Left colon (tissue), 2 donors: ENCODE data around the gene CPT1C. TPM values are rescaled to one million over a fixed set of nuclear protein-coding genes. Genes with fewer than 3 reads are reported as not detected.
A peak's percentile ranks its signal among the peaks of the same experiment; 100 is the strongest.

Experiments used
- ATAC-seq: fragments of 200-7000 bp; cut with Tn5 transposase; one replicate; pipeline ENCODE4 v1.9.1; 2020; ENCODE audit warnings: mild to moderate bottlenecking, moderate library complexity
- DNase-seq, 2 donors: peaks; one replicate each; pipeline ENCODE4 v3.0.0-alpha.2; 2020
- intact Hi-C, 2 donors: fragments of 100-400 bp; cut with DNase I in 1 of 2; cut with micrococcal nuclease in 1 of 2; formaldehyde crosslinking; loops; one replicate each; pipeline versions ENCODE4 v1.11.2 to v1.14.0; 2022; cut with DNase I, micrococcal nuclease
- total RNA-seq, 2 donors: library from RNA; stranded (reverse); fragmentation: NEBNext Ultra II Directional; extraction: Animal tissue kit (Norgen Biotek cat#: 25700); gene quantifications; one replicate each; pipeline ENCODE4 v1.2.1, GENCODE V29; 2021
- donor health status: DM: no; HTN: no; CAD: no.
- donor health status: DM: yes; HTN: yes; CAD: no.

CPT1C gene
- total RNA-seq, 2 donors from 2014 or later = 1.5 to 2.0 TPM

DNA sequence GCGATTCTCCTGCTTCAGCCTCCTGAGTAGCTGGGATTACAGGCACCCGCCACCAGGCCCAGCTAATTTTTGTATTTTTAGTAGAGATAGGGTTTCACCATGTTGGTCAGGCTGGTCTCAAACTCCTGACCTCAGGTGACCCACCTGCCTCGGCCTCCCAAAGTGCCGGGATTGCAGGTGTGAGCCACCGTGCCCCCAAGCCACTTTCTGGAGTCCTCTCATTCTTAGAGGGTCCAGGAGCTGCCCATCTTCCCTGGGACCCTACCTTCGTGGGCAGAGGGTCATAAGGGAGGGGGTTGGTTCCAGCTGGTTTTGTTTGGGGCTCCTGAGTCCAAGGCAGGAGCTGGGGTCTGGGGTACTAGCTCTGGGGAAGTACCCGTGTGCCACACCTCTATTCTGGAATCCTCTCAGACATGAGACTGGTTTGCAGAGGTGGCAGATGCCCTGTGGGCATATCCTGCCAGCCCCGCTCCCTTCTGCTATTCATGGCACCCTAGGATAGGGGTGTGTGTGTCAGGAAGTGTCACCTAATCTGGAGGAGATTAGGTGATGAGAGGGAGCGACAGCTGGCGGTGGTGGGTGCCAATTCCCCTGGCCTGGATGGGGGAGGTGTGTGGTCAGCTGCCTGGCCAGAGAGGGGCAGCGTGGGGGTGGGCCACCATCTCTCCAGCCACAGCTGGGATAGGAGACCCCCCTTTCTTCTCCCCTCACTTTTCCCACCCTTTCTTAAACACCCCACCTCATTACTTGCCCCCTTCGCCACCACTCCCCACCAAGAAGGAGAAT lies 11.7 kb upstream of the CPT1C start:
- DNase-seq = no peak
- intact Hi-C loops = no loop called here

DNA sequence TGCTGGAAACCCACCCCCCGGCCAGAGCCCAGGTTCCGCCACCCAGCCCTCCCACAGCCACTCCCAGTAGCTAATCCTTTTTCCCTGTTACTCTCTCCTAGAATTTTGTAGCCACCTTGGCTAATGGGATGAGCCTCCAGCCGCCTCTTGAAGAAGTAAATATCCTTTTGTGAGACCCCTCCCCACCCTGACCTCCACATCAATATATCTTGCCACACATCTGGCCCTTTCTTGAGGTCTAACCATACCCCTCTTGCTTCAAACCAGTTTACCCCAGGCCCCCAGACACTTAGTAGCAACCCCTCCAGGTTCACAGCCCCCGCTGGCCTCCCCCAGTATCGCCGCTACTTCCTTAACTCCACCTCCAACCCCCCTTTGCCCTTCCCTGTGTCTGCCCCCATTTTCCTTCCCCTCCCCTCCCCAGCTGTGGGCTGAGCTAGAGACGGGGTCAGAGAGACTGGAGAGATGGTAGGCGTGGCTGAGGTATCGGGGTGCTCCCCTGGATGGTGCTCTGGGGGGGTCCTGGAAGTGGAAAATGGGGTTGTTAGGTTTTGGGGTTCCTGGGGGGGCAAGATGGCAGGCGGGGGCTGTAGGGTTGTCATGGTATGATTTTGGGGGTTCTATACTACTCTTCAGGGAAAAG lies 11.0 kb upstream of the CPT1C start:
- DNase-seq (peak in 1 of 2 donors; percentile 18), ATAC-seq (no peak)
- intact Hi-C loops = no loop called here

More for the DNA sequence above, 11.7 kb upstream of the CPT1C start:
- ATAC-seq = no peak

DNA sequence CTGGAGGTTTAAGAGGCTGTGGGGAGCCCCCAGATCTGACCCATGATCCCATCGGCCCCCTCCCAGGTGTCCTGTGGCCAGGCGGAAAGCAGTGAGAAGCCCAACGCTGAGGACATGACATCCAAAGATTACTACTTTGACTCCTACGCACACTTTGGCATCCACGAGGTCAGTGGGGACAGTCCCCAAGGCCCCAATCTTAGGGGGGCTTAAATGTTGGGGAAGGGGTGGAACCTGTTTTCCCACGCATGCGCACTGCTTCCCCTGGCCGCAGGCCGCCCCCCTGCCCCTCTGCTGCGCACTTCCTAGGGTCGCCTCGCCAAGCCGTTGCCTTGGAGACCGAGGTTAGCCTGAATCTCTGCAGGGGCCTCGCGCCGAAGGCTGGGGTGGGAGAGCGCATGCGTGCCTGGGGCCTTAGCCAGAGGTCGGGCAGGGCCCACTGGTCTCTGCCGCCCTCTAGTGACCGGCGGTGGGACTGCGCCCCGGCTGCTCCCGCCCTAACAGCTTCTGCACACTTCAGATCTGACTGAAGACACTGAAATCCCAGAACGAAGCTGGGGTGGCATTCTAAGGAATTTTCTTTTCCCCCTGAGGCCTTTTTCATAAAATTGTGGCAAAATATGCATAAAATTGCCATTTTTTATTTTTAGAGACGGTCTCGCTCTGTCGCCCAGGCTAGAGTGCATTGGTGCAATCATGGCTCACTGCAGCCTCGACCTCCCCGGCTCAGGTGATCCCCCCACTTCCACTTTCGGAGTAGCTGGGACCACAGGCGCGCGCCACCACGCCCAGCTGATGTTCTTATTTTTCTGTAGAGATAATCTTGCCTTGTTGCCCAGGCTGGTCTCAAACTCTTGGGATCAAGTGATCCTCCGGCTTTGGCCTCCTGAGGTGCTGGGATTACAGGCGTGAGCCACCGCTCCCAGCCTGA lies 10.2 kb upstream of the CPT1C start:
- intact Hi-C loops = no loop called here
- peak; percentile 17 for ATAC-seq
- DNase-seq = peak; percentile 79 to 92

DNA sequence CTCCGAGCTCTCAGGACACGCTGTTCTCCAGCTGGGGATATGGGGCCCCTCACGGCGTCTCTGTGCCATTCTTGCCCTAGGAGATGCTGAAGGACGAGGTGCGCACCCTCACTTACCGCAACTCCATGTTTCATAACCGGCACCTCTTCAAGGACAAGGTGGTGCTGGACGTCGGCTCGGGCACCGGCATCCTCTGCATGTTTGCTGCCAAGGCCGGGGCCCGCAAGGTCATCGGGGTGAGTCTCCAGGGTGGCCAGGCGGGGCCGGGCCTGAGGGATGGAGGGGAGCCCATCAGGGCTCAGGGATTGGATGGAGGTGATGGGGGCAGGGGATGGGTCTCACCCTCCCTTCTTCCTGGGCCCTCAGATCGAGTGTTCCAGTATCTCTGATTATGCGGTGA lies 9.1 kb upstream of the CPT1C start:
- ATAC-seq = no peak
- intact Hi-C loops = no loop called here
- peak in 1 of 2 donors; percentile 4 for DNase-seq

DNA sequence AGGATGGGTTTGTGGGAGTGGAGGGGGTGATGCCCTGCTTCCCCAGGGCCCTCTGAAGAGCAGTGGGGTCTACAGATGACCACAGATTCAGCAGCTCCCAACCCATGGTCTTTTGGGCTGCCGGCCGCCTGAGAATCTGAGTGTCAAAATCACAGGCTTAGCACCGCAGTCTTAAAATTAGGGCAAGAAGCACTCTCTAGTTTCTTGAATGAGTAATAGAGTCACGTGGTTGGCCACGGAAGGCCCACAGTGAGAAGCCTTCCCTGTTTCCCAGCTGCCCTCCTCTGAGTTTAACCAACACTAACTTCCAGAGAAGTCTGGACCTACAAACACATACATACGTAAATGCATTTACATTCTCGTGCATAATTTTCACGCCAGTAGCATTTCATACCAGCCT lies 8.6 kb upstream of the CPT1C start:
- no peak for ATAC-seq
- no peak for DNase-seq
- intact Hi-C loops = no loop called here

DNA sequence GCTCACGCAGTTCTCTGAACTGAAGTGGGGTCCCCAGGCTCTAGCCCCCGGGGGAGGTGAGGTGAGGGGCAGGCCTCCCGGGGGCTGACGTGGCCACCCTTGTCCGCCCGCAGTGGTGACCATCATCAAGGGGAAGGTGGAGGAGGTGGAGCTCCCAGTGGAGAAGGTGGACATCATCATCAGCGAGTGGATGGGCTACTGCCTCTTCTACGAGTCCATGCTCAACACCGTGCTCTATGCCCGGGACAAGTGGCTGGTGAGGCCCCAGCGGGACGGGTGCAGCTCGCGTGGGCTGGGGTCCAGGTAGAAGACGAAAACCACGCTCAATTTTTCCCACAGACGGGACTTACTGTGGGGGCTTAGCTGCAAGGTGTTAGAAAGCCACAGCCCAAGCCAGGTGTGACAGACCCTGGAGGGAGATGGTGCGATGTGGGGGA lies 7.1 kb upstream of the CPT1C start:
- ATAC-seq (no peak), DNase-seq (no peak)
- intact Hi-C loops = loop anchor here in 1 of 2 donors (2.0 kb wide), 1 partner anchor 77 kb away; no protein-coding TSS in a partner anchor

DNA sequence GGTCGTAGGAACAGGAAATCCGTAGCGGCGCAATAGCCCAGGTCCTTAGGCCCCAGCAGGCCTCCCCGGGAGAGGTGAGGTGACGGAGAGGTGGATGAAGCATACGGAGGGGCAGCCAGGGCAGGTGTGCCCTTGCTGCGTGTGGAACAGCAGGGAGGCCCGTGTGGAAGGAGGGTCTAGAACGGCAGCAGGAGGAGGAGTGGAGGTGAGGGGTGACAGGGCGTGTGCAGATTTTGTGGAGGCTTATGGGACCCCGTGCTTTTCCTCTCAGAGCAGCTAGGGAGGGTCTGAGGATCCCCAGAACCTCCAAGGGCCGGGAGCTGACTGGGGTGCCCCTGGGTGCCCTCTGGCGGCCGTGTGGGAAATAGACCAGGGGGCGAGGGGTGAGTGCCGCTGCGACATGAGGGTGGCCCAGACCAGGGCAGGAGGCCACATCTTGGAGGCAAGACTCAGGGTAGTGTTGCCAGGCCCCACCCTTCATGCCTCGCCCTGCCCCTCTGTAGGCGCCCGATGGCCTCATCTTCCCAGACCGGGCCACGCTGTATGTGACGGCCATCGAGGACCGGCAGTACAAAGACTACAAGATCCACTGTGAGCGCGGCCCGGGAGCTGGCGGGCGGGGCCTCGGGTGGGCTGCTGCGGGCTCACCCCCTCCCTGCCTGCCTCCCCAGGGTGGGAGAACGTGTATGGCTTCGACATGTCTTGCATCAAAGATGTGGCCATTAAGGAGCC lies 6.5 kb upstream of the CPT1C start:
- ATAC-seq (peak; percentile 36), DNase-seq (peak in 1 of 2 donors; percentile 11)
- intact Hi-C loops = loop anchor here in 1 of 2 donors (2.0 kb wide), 1 partner anchor 76 kb away; no protein-coding TSS in a partner anchor

DNA sequence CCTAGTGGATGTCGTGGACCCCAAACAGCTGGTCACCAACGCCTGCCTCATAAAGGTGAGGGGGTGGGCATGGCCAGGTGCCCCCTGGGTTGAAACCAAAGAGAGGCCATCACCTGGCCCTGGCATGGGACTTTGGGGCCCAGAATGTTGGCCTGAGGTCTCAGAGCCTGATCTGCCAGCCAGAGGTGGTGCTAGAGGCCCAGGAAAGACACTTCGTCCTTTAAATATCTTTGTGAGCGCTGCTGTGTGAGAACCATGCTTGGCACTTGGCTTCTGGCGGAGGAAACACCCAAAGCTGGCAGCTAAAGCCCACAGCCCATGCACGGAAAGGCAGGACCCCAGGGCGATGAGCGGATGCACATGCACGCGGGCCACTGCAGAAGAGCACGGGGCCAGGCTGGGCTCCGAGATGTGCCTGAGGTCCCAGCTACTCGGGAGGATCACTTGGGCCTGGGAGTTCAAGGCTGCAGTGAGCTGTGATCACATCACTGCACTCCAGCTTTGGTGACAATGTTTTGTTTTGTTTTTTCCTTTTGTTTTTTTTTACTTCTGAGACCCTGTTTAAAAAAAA lies 5.8 kb upstream of the CPT1C start:
- ATAC-seq = no peak
- intact Hi-C loops = loop anchor here in 1 of 2 donors (2.0 kb wide), 1 partner anchor 76 kb away; no protein-coding TSS in a partner anchor
- DNase-seq = no peak

DNA sequence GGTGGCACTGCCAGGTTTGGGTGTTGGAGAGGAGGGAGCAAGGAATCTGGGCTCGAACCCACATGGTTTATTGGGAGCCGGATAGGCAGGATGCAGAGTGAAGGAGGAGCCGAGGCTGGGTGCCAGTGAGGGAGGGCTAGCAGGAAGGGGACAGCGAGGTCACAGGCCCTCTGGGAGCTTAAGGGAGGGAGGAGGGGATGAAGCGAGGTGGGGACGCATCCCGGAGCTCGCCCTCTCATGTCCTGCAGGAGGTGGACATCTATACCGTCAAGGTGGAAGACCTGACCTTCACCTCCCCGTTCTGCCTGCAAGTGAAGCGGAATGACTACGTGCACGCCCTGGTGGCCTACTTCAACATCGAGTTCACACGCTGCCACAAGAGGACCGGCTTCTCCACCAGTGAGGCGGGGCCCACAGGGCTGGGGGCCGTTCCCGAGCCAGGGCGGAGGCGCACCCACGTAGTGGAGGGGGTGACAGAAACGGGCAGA lies 5.0 kb upstream of the CPT1C start:
- ATAC-seq = no peak
- intact Hi-C loops = loop anchor here in 1 of 2 donors (2.0 kb wide), 1 partner anchor 75 kb away; no protein-coding TSS in a partner anchor
- peak in 1 of 2 donors; percentile 5 for DNase-seq

DNA sequence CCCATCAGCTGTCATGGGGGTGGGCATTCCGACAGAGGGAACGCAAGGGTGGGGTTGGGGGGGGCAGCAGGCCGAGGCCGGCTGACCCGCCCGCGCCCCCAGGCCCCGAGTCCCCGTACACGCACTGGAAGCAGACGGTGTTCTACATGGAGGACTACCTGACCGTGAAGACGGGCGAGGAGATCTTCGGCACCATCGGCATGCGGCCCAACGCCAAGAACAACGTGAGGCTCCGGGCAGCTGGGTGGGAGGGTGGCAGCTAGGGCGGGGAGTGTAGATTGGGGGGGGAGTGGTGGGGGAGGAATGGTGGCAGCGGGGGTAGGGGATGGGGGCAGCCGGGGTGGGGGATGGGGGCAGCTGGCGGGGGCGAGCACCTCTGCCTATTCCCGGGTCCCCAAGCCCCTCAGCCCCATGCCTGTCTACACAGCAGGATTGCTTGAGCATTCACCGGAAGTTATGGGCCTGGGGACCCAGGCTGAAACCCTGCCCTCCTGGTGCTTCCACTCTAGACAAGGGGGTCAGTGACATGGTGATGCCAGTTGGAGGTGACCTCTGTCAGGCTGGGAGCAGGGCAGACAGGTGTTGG lies 4.3 kb upstream of the CPT1C start:
- intact Hi-C loops = no loop called here
- ATAC-seq = no peak
- DNase-seq = no peak

DNA sequence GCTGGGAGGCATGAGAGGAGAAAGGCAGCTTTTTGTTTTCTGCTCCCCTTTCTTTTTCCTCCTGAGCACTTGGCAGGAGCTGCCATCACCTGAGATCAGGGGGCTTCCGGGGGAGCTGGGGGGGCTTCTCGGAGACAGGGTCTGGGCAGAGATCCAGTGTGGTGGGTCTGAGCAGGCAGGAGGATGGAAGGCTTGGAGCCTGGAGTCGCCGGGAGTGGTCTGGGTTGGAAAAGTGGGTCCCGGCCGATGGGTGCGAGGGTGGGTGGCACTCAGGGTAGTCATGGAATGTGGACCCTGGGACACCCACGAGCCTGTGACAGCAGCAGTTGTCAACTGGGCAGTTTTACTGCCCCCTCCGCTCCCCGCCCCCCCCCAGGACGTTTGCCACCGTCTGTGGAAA lies 3.8 kb upstream of the CPT1C start:
- DNase-seq = peak in 1 of 2 donors; percentile 5
- intact Hi-C loops = no loop called here
- ATAC-seq = no peak

DNA sequence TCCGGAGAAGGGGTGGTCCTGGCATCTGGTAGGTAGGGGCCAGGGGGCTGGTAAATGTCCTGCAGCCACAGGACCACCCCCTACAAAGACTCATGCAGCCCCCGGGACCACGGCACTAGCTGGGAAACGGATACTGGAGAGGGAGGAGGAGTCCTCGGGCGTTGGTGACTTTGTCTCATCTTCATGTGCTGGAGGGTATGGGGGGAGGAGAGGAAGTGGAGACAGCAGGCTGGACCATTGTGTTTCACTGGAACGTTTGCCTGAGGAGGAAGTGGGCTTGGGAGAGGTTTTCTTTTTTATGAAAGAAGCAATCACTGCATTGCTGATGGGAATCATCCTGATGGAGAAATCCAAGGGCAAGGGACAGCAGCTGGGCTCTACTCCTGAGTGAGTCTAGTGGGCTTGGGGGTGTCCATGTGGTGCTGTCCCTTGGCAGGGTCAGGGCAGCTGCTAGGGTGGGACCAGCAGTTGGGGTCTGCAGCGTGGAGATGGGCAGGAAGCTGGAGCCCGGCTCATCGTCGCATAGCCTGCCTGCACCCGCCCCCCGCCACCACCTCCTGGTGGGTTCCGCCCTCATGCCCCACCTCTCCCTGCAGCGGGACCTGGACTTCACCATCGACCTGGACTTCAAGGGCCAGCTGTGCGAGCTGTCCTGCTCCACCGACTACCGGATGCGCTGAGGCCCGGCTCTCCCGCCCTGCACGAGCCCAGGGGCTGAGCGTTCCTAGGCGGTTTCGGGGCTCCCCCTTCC lies 3.2 kb upstream of the CPT1C start:
- intact Hi-C loops = no loop called here
- peak in 1 of 2 donors; percentile 8 for DNase-seq
- ATAC-seq = no peak

DNA sequence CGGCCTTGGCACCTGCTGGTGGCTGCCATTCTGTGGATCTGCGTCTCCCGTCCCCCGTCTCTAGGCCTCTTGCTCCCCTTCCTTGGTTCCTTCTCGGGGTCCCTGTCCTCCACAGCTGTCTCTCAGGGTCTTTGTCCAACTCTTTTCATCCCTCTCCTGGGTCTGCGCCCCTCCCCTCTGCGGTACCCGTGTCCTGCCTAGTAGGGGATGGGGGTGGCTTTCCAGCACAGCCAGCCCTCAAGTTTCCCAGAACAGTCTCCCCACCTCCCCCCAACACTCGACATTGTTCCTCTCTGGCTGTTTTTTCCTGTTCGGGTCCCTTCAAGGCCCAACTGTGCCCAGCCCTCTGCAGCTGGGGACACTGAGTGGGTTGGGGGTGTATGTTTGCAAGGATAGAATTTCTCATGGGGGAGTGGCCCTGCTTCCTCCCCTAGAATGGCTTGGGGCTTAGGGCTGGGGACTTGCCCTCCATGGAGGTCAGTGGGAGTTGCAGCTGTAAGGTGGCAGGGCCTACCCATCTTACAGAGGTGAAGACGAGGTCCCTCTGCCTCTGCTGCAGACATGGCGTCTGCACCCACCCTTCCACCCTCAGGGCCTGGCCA lies 2.3 kb upstream of the CPT1C start:
- intact Hi-C loops = no loop called here
- no peak for DNase-seq
- ATAC-seq = no peak

DNA sequence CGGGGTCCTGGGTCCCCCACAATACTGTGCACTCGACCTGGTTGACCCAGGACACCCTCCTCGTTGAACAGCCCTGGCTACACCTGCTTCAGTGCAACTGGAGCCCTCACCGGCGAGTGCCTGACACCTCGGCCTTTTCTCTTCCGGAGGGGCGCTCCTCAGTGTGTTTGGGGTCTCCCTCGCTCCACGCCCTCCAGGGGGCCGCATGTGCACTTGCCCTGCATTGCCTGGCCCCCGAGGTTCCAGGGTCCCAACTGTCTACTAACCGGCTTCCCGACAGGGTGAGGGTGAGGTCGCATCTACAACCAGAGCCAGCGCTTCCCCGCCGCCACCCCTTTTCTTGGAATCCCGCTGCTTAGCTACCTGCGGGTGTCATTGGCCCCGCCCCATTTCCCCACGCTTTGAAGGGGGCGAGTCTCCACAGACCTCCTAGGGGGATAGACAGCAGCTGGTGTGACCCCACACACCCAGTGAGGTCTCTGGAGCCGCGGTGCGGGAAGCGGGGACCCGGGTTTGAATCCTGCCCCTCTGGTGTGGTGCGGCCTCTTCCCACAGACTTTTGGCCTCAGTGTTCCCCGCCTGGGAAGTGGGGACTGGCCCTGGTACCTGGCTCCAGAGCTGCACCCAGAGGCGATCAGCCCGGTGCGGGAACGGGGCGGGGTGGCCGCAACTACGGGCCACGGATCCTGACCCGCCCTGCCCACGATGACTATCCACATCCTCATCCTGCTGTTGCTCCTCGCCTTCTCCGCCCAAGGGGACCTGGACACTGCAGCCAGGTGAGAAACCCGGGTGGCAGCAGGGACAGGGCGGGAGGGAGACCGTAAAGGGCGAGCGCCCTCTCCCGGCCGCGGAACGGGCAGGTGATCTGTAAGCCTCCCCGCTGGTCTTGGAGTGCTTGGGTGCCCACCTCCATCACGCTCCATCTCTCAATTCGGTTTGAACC lies 1.5 kb upstream of the CPT1C start, which contains the start of gene ADM5:
TSS of gene ADM5 (plus strand) at position 462 of the 946 bp plus-strand sequence. CDS start at position 706, 244 bp downstream.
- intact Hi-C loops = no loop called here
- ATAC-seq (peak; percentile 79), DNase-seq (peak in 1 of 2 donors; percentile 82)

DNA sequence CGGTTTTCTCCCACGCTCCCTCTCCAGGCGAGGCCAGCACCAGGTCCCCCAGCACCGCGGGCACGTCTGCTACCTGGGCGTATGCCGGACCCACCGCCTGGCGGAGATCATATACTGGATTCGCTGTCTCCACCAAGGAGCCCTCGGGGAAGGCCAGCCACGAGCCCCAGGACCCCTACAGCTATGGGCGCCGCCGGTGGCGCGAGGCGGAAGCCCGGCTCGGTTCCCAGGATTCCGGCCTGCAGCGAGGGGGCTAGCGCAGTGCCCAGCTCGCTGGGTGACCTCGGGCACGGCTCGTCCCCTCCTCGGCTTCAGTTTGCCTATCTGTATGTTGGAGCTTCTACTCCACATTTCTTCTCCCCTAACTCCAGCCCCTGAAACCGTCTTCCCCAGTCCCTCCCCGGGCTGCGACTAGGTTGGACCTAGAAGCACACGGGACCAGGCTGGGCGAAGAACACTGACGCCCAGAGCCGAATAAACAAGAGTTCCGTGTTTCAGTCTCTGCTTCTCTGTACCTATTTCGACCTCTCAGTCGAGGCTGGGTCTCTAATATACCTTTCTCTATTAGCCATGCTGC lies 749 bp upstream of the CPT1C start:
- intact Hi-C loops = no loop called here
- no peak for DNase-seq
- ATAC-seq = peak; percentile 39
